GM19397 (cell line): ENCODE results near the gene MINDY4.

Source experiments
- ATAC-seq: cut with Tn5 transposase; IDR thresholded peaks from one replicate; pipeline ENCODE4 v1.9.1; 2021; ENCODE audit warnings: mild to moderate bottlenecking, moderate library complexity; ENCODE audit not compliant: unreplicated experiment

MINDY4 gene

DNA sequence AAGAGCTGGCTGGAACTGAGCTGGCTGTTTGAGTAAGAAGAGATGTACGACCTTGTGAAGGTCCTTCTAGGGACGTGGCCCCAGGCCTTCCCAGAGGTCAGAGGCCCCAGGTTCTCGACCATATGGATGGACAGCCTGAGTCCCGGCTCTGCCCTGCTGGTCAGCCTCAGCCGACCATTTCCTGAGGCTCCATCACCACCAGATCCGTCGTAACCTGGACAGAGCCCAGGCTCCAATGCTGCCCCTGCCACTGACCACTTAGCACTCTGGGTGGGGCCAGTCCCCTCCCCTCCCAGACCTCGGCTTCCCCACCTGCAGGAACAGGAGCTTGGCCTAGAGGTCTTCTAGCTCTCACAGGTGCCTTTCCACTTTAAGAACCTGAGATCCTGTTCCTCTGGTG, 29.9 kb upstream of the MINDY4 start:
- no peak for ATAC-seq

DNA sequence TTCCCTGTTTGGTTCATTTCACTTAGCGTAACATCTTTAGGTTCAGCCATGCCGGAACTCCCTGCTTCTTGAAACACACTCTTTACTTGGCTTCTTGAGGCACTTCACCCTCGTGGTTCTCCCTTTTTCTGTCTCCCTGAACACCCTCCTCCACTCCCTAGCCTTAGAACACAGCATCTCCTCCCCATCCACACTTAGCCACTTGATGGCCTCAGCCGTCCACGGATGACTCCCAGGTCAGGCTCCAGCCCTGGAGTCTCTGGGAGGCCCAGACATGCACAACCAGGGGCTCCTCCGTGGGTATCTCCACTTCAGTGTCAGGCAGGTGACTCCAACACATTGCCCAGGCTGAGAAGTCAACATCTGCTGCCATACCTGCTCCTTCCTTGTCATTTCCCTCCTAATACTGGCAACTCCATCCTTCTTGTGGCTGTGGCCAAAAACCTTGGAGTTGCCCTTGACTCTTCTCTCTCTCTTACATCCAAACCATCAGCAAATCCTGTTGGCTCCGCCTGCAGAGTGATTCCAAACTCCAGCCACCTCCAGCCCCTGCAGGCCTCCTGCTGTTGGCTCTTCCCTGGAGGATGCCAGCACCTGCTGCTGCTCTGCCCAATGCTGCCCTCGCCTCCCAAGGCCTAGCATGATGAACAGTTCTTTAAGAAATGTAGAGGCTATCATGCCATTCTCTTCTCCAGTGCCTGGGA, 27.7 kb upstream of the MINDY4 start:
- no peak for ATAC-seq

DNA sequence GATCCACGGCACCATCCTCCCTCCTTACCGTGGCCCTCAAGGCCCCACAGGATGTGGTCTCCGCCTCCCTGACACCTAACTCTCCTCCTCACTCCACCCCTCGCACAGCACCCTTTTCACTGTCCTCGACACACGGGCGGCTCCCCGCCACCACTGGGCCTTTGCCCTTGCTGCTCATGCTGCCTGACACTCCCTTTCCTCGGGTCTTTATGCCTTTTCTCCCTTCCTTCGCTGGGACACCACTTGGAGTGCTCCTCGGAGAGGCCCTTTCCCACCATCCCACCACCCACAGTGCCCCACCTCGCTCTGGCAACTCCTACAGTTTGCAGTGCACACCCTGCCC, 27.2 kb upstream of the MINDY4 start:
- no peak for ATAC-seq

DNA sequence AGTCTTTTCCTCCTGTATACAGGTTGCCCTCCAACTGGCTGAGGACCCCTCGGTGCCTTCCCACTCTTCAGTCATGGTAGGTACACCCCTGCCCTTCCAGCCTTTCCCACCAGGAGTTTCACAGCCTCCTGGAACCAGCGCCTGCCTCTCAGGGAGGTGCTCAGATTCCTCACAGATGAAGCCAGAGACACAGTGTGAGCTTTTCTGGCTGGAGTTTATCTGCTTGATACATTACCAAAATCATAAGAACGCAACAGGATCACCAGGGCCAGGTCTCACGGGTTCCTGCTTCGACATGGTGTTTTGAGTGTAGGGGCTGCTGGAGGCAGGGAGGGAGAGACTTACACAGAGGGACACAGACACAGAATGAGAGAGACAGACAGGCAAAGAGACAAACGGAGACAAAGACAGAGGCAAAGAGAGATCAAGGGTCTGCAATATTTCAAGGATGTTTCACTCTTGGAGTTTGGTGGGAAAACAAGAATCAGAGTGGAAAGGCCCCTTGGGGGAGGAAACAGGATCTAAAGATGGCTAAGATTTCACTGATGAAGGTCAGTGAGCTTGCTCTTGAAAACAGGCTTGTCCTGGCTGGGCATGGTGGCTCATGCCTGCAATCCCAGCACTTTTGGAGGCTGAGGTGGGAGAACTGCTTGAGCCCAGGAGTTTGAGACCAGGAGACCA, 25.8 kb upstream of the MINDY4 start:
- no peak for ATAC-seq

DNA sequence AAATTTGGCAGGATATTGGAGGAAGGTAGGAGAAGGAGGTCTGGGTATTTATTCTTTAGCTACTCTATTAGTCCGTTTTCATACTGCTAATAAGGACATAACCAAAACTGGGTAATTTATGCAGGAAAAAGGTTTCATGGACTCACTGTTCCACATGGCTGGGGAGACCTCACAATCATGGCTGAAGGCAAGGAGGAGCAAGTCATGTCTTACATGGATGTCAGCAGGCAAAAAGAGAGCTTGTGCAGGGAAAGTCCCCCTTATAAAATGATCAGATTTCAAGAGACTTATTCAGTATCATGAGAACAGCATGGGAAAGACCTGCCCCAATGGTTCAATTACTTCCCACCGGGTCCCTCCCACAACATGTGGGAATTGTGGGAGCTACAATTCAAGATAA, 21.2 kb upstream of the MINDY4 start:
- no peak for ATAC-seq

DNA sequence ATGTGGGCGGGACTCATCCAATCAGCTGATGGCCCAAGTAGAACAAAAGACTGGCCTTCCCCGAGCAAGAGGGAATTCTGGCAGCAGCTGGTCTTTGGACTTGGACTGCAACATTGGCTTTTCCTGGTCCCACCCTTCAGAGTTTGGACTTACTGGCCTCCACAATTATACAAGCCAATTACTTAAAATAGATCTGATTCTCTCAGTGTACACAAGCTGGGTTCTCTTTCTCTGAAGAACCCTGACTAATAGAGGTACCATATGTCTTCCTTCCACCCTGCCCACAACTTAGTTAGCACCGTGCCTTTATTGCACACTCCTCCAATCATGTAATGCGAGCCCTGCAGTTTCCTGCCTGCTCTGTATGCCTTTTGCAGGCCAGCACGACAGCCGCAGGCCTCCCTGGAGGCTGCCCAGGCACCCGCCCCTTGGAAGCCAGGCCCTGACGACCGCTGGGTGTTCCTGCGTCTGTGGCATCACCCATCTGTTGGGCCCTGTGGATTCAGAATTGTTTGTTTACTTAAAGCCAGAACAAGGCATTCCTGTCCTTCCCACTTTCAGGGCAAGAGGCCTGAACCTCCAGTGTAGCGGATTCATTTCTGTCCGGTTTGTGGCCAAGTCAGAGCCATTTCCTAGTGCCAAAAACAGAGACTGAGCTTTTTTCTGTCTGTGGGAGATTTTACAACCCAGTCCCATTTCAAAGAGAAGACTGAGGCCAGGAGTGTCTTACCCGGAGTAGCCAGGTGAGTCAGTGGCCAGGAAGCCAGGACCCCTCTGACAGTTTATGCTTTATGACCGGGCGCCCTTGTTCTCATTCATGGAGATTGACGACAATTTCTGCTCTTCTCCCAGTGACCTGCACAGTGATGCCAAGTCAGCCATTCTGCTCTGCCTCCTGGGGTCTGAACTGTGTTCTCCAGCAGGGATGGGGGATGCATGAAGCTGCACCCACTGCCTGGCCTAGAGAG, 20.2 kb upstream of the MINDY4 start:
- no peak for ATAC-seq

DNA sequence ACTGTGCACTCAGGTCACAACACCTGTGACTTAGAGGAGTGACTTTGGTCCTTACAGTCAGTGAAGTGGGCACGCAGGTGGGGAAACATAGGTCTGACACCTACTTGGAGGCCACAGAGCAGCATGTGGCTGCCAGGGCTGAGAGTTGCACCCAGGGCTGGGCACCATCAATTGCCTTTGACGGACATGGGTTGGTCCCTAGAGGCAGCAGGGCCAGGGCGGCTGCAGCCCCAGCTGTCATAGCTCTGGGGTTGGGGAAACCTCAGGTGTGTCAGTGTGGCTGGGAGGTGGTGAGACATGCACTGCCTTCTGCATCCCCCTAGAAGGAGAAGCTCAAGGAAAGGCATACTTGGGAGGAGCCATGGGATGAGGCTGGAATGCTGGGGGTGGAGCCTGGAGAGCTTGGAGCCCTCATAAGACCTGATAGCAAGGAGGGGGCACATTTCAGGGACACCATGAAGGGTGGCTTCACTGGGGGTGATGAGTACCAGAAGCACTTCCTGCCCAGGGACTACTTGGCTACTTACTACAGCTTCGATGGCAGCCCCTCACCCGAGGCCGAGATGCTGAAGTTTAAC, 19.4 kb upstream of the MINDY4 start, which contains the start of gene INMT:
INMT (plus strand) TSS at position 440 of the 578 bp plus-strand sequence; CDS start at position 456, 16 bp downstream.
- ATAC-seq: no peak

DNA sequence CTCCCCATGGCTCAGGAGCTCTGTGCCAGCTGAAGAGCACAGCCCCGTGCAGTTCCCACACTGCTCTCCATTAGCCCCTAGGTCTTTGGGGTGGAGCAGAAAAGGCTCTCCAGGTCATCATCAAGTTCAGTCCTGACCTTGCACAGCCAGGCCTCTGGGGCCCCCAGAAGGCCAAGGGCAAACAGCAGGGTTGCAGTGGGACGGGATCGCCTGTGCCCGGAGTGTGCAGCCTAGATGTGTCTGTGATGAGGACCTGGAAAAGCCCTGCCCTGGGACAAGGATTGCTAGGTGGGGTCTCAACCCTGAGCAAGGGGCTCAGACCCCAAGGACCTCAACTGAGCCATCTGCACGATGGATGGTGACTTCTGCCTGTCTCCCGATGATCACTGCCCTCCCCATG, 18.7 kb upstream of the MINDY4 start:
- ATAC-seq: no peak

DNA sequence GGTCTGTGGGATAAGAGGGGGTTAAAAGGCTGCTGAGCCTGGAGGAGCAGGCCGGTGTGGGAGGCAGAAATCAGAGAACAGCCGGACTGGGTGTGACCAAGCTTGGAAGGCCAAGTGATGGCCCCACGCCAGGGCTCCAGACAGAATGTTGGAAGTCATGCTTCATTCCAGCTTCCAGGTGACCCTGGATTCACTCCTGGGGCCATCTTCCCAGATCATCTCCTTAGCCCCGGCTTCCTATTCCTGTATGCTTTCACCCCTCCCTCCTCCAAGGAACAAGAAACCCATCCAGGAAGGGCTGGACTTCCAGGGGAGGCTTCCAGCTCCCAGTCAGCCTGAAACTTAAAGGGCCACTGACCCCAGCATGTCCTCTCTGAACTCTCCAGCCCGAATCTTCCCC, 18.2 kb upstream of the MINDY4 start:
- ATAC-seq: no peak

DNA sequence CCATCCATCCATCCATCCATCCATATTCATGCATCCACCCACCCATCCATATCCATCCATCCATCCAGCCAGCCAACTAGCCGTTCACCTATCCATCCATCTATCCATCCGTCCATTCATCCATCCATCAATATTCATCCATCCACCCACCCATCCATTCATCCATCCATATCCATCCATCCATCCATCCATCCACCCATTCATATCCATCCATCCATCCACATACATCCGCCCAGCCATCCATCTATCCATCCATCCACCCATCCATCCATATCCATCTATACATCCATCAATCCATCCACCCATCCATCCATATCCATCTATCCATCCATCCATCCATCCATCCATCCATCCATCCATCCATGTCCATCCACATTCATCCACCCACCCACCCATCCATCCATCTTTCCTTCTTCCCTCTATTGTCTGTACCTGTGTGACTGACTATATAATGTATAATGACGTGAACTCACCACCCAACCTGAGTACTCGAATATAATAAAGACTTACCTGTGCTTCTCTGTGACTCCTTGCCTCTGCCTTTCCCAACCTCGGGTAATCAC, 16.8 kb upstream of the MINDY4 start:
- no peak for ATAC-seq

DNA sequence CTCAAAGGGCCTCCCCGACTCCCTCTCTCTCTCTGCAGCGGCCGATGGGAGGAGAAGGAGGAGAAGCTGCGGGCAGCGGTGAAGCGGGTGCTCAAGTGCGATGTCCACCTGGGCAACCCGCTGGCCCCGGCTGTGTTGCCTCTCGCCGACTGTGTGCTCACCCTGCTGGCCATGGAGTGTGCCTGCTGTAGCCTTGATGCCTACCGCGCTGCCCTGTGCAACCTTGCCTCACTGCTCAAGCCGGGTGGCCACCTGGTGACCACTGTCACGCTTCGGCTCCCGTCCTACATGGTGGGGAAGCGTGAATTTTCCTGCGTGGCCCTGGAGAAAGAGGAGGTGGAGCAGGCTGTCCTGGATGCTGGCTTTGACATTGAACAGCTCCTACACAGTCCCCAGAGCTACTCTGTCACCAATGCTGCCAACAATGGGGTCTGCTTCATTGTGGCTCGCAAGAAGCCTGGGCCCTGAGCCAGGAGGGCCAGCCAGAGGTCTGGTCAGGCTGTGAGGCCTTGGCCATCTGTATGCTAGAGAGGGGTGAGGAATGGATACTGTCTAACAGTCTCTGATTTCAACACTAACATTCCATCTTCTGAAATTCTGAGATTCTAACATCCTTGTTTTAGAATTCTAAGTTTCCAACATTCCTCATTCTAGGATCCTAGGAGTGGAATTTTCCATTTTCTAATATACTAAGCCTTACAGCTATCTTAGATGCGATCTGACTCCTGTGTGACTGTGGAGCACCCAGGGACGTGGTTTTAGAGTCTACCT, 15.6 kb upstream of the MINDY4 start:
- no peak for ATAC-seq

DNA sequence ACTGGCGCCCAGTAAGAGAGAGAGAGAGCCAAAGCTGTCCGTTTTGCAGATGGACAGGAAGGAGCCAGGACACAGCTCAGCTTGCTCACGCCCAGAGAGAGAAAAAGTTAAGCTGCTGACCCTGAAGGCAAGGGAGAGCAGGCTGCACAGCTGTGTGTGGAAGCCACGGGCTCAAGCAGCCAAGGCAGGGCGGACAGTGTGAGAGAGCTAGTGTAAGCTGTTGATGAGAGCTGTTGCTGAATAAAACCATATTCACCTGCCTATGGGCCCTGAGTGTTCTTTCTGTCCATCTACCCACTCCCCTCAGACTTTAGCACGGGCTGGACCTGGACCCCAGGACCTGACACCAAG, 13.9 kb upstream of the MINDY4 start:
- ATAC-seq: no peak

DNA sequence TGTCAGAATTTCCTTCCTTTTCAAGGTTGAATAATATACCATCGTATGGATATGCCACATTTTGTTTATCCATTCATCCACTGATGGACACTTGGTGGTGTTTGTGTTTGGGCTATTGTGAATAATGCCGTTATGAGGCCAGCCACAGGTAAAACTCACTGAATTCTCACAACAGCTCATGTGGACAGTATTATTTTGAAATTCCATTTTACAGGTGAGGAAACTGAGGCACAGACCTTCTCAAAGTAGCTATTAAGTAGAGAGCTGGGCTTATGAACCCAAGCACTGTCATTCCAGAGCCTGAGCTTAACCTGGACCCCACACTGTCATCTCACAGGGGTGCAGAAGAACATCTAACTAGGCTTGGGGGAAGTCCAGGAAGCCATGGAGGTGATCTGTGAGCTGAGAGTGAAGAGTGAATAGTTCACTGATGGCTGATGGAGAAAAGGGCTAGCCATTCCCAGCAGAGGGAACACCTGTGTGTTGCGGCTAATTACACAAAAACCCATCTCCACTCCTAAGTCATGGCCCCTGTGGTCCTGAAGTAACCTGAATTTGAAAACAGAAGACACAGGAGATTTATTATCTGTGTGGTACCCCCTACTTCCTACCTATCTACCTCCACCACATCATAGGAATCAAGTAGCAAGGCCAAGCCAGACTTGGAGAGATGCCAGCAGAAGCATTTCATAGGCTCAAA, 10.6 kb upstream of the MINDY4 start:
- no peak for ATAC-seq

DNA sequence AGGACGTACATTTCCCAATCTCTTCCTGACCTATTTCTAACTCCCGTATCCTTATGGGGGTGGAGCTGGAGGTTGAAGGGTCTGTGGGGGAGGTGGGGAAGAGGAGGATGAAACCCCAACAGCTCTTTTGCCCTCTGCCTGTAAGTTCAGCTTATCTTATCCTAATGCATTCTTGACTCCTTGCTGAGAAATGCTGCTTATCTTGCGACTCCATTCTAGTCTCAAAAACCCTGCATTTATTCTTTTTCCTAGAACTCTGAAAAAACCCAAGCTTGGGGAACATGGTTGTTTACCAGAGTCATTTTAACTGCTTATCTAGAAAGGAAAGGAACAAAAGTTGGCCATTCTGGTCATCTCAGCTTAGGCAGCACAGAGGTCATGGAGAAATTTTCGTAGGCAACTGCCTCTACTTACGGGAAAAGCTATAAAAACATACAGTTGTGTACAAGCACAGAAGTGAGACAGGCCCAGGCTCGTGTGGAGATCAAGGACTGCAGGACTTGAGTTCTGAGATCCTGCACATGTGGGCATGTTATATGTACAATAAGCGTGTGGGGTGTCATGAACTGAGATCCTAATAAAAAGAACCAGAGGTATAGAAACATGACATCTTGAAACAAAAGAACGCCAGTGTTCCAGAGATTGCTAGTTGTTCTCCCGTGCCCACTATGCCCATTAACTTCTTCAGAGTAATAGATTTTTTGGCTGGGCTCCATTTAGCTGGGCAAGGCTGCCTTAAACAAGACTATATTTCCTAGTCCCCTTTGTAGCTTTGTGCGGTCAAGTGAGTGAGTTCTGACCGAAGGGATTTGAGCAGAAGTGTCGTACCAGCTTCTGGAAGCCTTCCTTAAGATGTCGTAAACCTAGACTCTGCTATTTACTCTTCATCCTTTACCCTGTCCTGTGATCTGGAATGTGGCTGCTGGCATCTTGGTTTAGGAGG, 9.7 kb upstream of the MINDY4 start:
- no peak for ATAC-seq

DNA sequence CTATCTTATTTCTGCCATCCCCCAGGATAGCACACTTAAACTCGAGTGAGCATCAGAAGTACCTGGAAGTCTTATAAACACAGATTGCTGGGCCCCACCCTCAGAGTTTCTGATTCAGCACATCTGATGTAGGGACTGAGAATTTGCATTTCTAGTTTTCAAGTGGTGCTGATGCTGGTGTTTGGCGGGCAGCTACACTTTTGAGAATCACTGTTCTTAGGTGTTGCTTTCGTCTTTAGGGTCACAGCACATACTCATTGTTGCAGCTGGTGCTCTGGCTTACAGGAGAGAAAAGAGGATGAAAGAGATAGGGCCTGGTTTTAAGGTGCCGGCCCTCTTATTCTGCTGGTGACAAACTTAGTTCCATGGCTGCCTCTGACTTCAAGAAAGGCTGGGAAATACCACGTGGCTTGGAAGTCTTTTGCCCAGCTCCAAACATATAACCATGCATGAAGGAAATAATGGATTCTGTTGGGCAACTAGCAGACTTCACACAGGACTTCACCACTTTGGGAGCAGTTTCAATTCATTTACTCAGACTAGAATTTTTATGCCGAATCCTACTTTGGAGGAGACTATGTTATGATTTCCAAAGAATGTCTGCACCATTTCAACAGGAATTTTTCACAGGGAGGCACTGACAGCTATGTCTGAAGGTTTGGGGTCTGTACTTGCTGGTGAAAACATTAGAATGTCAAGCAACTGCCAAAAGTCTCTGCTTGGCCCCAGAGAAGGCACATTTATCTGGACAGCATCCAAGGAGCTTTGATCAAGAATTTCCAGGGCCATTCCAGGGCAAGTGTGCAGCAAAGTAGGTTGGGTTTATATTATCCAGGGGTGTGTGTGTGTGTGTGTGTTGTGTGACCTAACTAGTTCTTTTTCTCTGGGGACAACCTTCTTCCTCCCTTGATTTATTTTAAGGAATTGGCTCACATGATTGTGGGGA, 6.9 kb upstream of the MINDY4 start:
- no peak for ATAC-seq

DNA sequence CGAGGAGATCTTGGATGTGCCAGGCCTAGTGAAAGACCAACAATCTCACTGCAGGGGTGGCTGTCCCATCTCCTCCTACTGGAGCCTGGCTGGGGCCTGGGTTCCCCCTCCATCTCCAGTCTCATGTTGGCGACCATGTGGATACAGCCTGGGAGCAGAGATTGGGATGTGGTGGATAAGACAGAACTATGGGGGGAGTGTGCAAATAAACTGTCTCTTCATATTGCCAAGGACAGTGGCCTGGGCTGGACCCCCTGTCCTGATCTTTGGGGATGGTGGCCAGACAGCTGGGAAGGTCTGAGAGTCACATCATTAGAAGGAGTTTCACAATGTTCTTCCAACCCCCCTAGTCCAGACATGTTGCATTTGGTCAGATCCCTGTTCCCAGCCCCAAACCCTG, 5.8 kb upstream of the MINDY4 start:
- ATAC-seq: no peak

DNA sequence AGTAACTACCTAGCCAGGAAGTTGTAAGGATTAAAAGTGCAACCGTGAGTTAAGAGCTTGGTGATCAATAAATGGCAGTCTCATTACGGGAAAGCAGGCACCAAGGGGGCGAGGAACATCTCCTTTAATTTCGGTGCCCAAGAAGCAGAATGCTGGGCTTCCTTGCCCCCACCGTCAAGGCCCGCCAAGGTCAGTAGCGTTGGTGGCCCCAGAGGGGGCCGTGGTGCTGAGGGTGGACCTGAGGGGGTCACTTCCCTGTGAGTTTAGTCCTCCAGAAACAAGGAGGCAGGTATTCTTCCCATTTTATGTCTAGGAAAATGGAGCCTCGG, 408 bp upstream of the MINDY4 start:
- ATAC-seq: no peak
